Right atrium auricular region (tissue), 2 donors: Measurements from ENCODE around the gene TXNRD3. TPM values are rescaled to one million over a fixed set of nuclear protein-coding genes. Genes with fewer than 3 reads are reported as not detected.

Source experiments
- DNase-seq: peaks from one replicate; pipeline ENCODE4 v3.0.0-alpha.2; 2019; ENCODE audit warnings: low spot score
- H3K27ac ChIP-seq, 2 donors: fragments of 200-600 bp; sonication (generic); 1 replicate in 1 of 2; 2 replicates in 1 of 2; pipeline ENCODE4 v1.5.1; 2016 to 2019
- H3K27me3 ChIP-seq, 2 donors: fragments of 200-600 bp; sonication (generic); one replicate each; pipeline versions ENCODE4 v1.5.1 to v1.6.0; 2017 to 2019
- H3K36me3 ChIP-seq: fragments of 200-600 bp; sonication (generic); one replicate; pipeline ENCODE4 v1.5.1; 2016
- H3K4me1 ChIP-seq, 2 donors: fragments of 200-600 bp; sonication (generic); one replicate each; pipeline versions ENCODE4 v1.5.1 to v1.6.0; 2017 to 2019
- H3K4me3 ChIP-seq, 2 donors: fragments of 200-600 bp; sonication (generic); 1 replicate in 1 of 2; 2 replicates in 1 of 2; pipeline ENCODE4 v1.5.1; 2017 to 2019; ENCODE audit warnings: mild to moderate bottlenecking in 1 of 2, moderate library complexity in 1 of 2
- H3K9me3 ChIP-seq, 2 donors: fragments of 200-600 bp; sonication (generic); one replicate each; pipeline ENCODE4 v1.5.1; 2019
- total RNA-seq, 2 donors: library from RNA; depleted of rRNA; stranded (reverse); fragments of >200 nt; gene quantifications; one replicate each; pipeline ENCODE4 v1.1.0, GENCODE V29; 2016
- TF ChIP-seq, protein P1 (sequence below), 2 donors: fragments of 200-600 bp; sonication (generic); IDR thresholded peaks; one replicate each; pipeline ENCODE4 v1.5.1; 2019; ENCODE audit warnings: antibody characterized with exemption in 2 of 2

Gene TXNRD3
- total RNA-seq, 2 donors from 2014 or later, result 5.0 to 6.8 TPM

DNA sequence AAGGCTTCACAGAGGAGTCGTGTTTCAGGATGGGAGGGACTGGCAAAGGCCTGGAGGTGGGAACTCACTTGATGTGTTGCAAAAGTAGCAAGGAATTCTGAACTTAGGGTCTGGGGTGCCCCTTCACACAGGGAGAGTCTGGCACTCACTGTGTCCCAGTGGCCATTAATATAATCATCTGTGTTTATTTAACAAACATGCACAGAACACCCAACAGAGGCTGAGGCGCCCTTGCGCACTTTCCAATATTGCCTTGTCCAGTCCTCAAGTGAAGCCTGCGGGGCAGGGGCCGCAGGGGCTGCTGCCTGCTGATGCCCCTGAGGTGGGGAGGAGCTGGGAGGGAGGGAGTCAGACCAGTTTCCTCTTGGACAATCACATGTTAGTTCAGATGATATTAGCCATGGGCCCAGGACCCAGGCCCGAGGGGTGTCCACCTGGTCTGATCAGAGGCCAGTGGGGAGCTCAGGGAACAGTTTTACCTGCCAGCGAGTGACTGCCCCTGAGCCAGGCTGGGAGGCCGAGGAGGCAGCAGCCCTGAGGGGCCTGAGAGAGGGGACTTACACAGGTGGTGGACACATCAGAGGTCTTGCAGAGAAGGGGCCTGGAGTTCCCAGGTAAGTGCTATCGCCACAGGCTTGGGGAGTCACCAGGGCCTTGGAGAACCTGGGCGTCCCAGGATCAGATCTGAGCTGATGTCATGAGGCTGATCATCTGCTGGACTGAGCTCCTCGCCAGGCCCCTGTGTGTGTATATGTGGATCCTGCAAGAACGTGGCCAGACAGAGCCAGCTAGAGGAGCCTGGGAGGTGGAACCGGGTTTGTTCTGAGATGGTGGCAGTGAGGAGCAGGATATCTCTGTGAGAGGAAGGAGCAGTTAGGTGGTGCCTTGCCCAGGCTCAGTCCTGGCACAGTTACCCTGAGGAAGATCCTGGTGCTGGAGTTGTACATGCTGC, 13.8 kb upstream of the TXNRD3 start:
- Histone ChIP-seq H3K4me3 (no peak overlapping the region), H3K27me3 (no peaks in the 10 kb centered on the region), H3K36me3 (no peaks in the 10 kb centered on the region), H3K27ac (no peak overlapping the region), H3K4me1 (no peaks in the 10 kb centered on the region), H3K9me3 (peaks cover 0 to 2% of the 10 kb centered on the region in 2 donors)
- DNase-seq, result no peak
- TF ChIP-seq, protein P1, sequence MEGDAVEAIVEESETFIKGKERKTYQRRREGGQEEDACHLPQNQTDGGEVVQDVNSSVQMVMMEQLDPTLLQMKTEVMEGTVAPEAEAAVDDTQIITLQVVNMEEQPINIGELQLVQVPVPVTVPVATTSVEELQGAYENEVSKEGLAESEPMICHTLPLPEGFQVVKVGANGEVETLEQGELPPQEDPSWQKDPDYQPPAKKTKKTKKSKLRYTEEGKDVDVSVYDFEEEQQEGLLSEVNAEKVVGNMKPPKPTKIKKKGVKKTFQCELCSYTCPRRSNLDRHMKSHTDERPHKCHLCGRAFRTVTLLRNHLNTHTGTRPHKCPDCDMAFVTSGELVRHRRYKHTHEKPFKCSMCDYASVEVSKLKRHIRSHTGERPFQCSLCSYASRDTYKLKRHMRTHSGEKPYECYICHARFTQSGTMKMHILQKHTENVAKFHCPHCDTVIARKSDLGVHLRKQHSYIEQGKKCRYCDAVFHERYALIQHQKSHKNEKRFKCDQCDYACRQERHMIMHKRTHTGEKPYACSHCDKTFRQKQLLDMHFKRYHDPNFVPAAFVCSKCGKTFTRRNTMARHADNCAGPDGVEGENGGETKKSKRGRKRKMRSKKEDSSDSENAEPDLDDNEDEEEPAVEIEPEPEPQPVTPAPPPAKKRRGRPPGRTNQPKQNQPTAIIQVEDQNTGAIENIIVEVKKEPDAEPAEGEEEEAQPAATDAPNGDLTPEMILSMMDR (IDR thresholded peaks at IDR 0.05), result no peak

DNA sequence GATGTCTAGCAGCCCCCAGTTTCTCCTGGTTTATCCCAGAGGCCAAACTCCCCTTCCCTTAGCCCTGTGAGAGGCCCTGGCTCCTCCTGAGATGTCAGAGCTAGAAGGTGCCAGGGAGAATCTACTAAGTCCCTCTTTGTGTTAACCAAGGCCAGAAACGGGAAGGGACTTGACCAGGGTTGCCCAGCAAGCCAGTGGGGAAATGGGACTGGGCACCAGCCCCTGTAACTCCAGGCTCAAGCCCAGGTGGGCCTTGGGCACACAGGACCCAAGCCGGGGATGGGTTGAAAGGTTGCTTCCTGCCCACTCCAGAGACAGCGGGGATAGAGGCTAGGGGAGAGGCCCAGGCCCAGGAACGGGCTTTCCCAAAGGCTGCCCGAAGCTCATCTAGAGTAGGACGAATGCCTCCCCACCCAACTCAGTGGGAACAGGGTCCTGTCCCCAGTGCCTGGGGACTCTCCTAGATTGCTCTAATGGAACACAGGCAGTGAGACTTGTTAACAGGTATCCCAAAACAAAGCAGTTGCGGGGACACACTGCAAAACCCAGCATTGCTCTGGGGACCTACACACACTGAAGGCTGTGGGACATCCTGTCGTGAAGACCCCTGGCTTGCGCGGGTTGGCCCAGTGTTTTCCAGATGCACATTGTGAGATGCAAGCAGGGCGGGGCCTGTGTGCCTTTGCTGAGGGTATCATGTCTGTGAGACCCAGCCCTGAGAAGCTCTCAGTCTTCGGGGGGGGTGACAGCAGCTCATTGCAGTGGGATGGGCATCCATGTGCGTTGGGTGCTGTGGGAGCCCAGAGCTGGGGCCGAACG, 12.9 kb upstream of the TXNRD3 start:
- no peak for DNase-seq
- TF ChIP-seq, protein P1 (IDR thresholded peaks at IDR 0.05), result no peak
- no peaks in the 10 kb centered on the region for H3K9me3 ChIP-seq
- no peaks in the 10 kb centered on the region for H3K36me3 ChIP-seq
- H3K4me1 ChIP-seq, result no peaks in the 10 kb centered on the region
- no peaks in the 10 kb centered on the region for H3K27me3 ChIP-seq
- no peak overlapping the region for H3K4me3 ChIP-seq
- H3K27ac ChIP-seq, result no peak overlapping the region

DNA sequence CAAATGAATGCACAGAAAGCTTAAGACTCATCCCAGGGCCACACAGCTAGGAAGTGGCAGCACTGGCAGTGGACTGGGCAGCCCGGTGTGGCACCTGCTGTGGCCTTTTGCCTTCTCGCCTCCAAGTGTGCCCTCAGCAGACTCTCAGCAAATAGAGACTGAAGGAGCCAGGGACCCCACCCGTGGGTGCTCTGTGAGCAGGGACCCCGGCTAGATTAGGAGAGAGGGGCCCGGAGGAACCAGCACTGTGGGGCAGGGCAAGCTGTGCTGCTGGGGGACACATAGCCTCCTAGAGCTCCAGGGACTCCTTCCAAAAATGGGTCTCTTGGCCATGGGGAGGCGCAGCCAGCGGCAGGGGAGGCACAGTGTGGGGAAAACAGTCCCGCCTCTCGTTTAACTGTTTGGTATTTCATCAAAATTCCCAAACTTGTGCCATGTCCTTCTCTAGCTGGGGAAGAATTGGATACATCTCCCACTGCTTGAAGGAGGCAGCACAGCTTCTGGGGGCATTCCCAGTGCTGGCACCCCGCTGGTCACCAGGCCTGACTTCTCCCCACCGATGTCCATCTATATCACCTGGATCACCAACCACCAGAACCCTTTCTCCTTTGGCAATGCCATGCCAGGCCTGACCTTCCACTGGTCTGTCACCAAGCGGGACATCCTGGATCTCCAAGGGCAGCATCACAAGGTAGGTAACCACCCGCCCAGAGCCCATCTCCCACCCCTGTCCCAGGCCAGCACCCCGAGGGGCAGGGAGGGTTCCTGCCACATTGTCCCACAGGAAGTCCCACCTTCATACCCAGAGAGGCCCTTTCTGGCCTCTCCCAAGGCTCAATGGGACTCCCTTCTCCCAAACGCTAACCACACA, 12.0 kb upstream of the TXNRD3 start:
- no peaks in the 10 kb centered on the region for H3K9me3 ChIP-seq
- no peaks in the 10 kb centered on the region for H3K27me3 ChIP-seq
- no peak overlapping the region for H3K4me3 ChIP-seq
- H3K4me1 ChIP-seq, result no peaks in the 10 kb centered on the region
- H3K27ac ChIP-seq, result no peak overlapping the region
- H3K36me3 ChIP-seq, result no peaks in the 10 kb centered on the region
- no peak for DNase-seq
- TF ChIP-seq, protein P1 (IDR thresholded peaks at IDR 0.05), result no peak

DNA sequence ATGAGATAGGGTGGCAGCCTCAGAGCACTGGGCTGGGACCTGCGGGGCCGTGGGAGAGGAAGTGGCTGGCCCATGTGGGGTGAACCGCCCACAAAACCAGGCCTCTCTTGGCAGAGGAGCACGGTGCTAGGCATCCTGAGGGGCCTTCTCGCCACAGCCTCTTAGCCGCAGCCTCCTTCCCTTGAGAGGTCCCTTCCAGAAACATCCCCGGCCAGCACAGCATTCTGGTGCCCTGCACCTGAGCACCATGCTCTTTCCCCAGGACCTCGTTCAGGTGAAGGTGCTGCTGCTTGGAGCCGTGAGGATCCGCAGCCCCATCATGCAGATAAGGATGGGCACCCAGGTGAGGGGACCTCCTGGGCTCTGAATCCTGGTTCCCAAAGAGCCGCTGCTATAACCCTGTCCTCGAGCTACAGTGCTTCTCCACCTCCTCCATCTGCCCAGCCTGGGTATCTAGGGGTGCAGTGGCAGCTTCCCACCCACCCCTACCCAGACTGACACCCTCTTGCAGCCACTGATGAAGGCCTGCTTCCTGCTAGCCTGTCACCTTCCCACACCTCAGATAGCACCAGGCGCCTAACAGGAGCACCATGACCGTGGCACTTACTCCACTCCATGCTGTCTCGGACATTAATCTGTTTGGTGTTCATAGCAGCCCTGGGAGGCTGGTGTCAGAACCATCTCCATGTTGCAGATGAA, 11.2 kb upstream of the TXNRD3 start:
- H3K36me3 ChIP-seq, result no peaks in the 10 kb centered on the region
- H3K27me3 ChIP-seq, result no peaks in the 10 kb centered on the region
- TF ChIP-seq, protein P1 (IDR thresholded peaks at IDR 0.05), result no peak
- no peak for DNase-seq
- no peaks in the 10 kb centered on the region for H3K9me3 ChIP-seq
- H3K4me3 ChIP-seq, result no peak overlapping the region
- H3K4me1 ChIP-seq, result no peaks in the 10 kb centered on the region
- no peak overlapping the region for H3K27ac ChIP-seq
